Aorta (tissue), 5 donors: Measurements from ENCODE around the gene FBXO7. TPM values are rescaled to one million over a fixed set of nuclear protein-coding genes. Genes with fewer than 3 reads are reported as not detected.

Experiments
- ATAC-seq: fragments of 200-7000 bp; cut with Tn5 transposase; one replicate; pipeline ENCODE4 v1.9.1; 2022; ENCODE audit warnings: moderate library complexity; ENCODE audit not compliant: low FRiP score
- DNase-seq, 2 donors: peaks; one replicate each; pipeline ENCODE4 v3.0.0-alpha.2; 2020
- H3K27ac ChIP-seq, 2 donors: one replicate each; pipeline ENCODE4 v1.5.1; 2013; ENCODE audit warnings: low read length in 2 of 2, mild to moderate bottlenecking in 2 of 2, moderate library complexity in 2 of 2, control low read depth in 1 of 2, inconsistent platforms in 1 of 2, low read depth in 1 of 2
- H3K27me3 ChIP-seq, 2 donors: one replicate each; pipeline ENCODE4 v1.6.1; 2013; ENCODE audit warnings: control low read depth in 1 of 2, low read length in 1 of 2, mild to moderate bottlenecking in 1 of 2, moderate library complexity in 1 of 2; ENCODE audit not compliant: insufficient read depth in 2 of 2, control insufficient read depth in 1 of 2
- H3K36me3 ChIP-seq, 2 donors: one replicate each; pipeline ENCODE4 v1.6.1; 2013; ENCODE audit warnings: control low read depth in 1 of 2, low read length in 1 of 2, mild to moderate bottlenecking in 1 of 2; ENCODE audit not compliant: insufficient read depth in 2 of 2, control insufficient read depth in 1 of 2
- H3K4me1 ChIP-seq, 2 donors: one replicate each; pipeline ENCODE4 v1.6.1; 2013; ENCODE audit warnings: low read length in 2 of 2, control low read depth in 1 of 2, mild to moderate bottlenecking in 1 of 2, moderate library complexity in 1 of 2; ENCODE audit not compliant: insufficient read depth in 2 of 2, control insufficient read depth in 1 of 2
- H3K4me3 ChIP-seq, 2 donors: one replicate each; pipeline ENCODE4 v1.5.1; 2013; ENCODE audit warnings: low read length in 2 of 2, control low read depth in 1 of 2, mild to moderate bottlenecking in 1 of 2
- H3K9me3 ChIP-seq: one replicate; pipeline ENCODE4 v1.6.1; 2013; ENCODE audit warnings: mild to moderate bottlenecking, low read length; ENCODE audit not compliant: control insufficient read depth
- WGBS, 2 donors: extraction: QIAGEN DNeasy Blood & Tissue Kit; methylation state at CpG; one replicate each; pipeline ENCODE4 v1.1.7; 2013; 5-methylcytosine and 5-hydroxymethylcytosine counted together
- intact Hi-C, 2 donors: fragments of 100-400 bp; cut with DNase I; formaldehyde crosslinking; loops; one replicate each; pipeline versions ENCODE4 v1.14.2 to v1.15.0; 2022
- polyA plus RNA-seq, 2 donors: library from polyadenylated mRNA; stranded (reverse); fragments of 200-250 nt; gene quantifications; one replicate each; pipeline ENCODE4 v1.2.3, GENCODE V29; 2013
- total RNA-seq, 2 donors: library from RNA; stranded (reverse); fragmentation: NEBNext Ultra II Directional; extraction: Animal tissue kit (Norgen Biotek cat#: 25700); gene quantifications; one replicate each; pipeline ENCODE4 v1.2.1, GENCODE V29; 2021
- donor health status: healthy with polysubstance abuse.
- donor health status: Bipolar disorder and iron deficiency.
- donor health status: DM: no; HTN: no; CAD: no.
- donor health status: DM: no; HTN: no; CAD: no.
- donor health status: DM: yes; HTN: yes; CAD: no.

FBXO7 gene
- total and polyA plus RNA-seq, 4 donors: 64.4 to 76.6 (median 72.5) TPM

- intact Hi-C loops: loop anchor here in 1 of 2 donors (10.0 kb wide), 1 partner anchor 105 kb away; no protein-coding TSS in a partner anchor
- Histone ChIP-seq H3K27ac (no peak overlapping the region), H3K27me3 (no peaks in the 10 kb centered on the region), H3K4me1 (no peaks in the 10 kb centered on the region), H3K4me3 (no peak overlapping the region), H3K9me3 (peaks cover 3% of the 10 kb centered on the region), H3K36me3 (no peaks in the 10 kb centered on the region)
- DNase-seq (peak in 1 of 2 donors; percentile 51), ATAC-seq (no peak)
- WGBS, 2 donors: 45 to 55% methylated on average over 10 of the region's 10 CpGs
These were observed 65.2 kb downstream of the FBXO7 start for GRCh38 chr22:32539631-32540421.

GRCh38 chr22:32541481-32541880 lies 66.9 kb downstream of the FBXO7 start:
- ATAC-seq (no peak), DNase-seq (peak in 1 of 2 donors; percentile 51)
- Histone ChIP-seq H3K36me3 (no peaks in the 10 kb centered on the region), H3K9me3 (peaks cover 3% of the 10 kb centered on the region), H3K4me3 (no peak overlapping the region), H3K27me3 (no peaks in the 10 kb centered on the region), H3K27ac (no peak overlapping the region), H3K4me1 (no peaks in the 10 kb centered on the region)
- intact Hi-C loops: no loop called here
- 87 to 92% methylated on average over 13 of the region's 13 CpGs for WGBS, 2 donors

- Histone ChIP-seq H3K4me1 (no peaks in the 10 kb centered on the region), H3K27ac (no peak overlapping the region), H3K4me3 (no peak overlapping the region), H3K36me3 (no peaks in the 10 kb centered on the region), H3K9me3 (peaks cover 3% of the 10 kb centered on the region), H3K27me3 (no peaks in the 10 kb centered on the region)
- DNase-seq (no peak), ATAC-seq (peak; percentile 50)
- 56 to 65% methylated on average over 7 to 8 of the region's 8 CpGs for WGBS, 2 donors
- intact Hi-C loops: no loop called here
These were observed 67.6 kb downstream of the FBXO7 start for GRCh38 chr22:32542066-32542676.

- Histone ChIP-seq H3K4me3 (no peak overlapping the region), H3K36me3 (no peaks in the 10 kb centered on the region), H3K4me1 (no peaks in the 10 kb centered on the region), H3K27me3 (no peaks in the 10 kb centered on the region), H3K27ac (no peak overlapping the region), H3K9me3 (peaks cover 2% of the 10 kb centered on the region)
- peak in 1 of 2 donors; percentile 69 for DNase-seq
- ATAC-seq: peak; percentile 42
- 54 to 61% methylated on average over 17 of the region's 17 CpGs for WGBS, 2 donors
- intact Hi-C loops: no loop called here
These were observed 68.2 kb downstream of the FBXO7 start for GRCh38 chr22:32542677-32543357.

- no peak overlapping the region for H3K4me3 ChIP-seq
- H3K27ac ChIP-seq: no peak overlapping the region
- 88 to 89% methylated on average over 6 of the region's 6 CpGs for WGBS, 2 donors
- intact Hi-C loops: no loop called here
- H3K9me3 ChIP-seq: no peaks in the 10 kb centered on the region
- H3K36me3 ChIP-seq: no peaks in the 10 kb centered on the region
- H3K27me3 ChIP-seq: no peaks in the 10 kb centered on the region
- DNase-seq (peak in 1 of 2 donors; percentile 24), ATAC-seq (no peak)
- H3K4me1 ChIP-seq: no peaks in the 10 kb centered on the region
These were observed 70.4 kb downstream of the FBXO7 start for GRCh38 chr22:32544953-32545558.

- Histone ChIP-seq H3K27ac (no peak overlapping the region), H3K4me1 (no peaks in the 10 kb centered on the region), H3K4me3 (no peak overlapping the region), H3K9me3 (no peaks in the 10 kb centered on the region), H3K36me3 (no peaks in the 10 kb centered on the region), H3K27me3 (no peaks in the 10 kb centered on the region)
- intact Hi-C loops: no loop called here
- ATAC-seq (no peak), DNase-seq (peak in 1 of 2 donors; percentile 25)
- WGBS, 2 donors: 73 to 75% methylated on average over 4 of the region's 4 CpGs
These were observed 71.2 kb downstream of the FBXO7 start for GRCh38 chr22:32545801-32546200.

- H3K27me3 ChIP-seq: no peaks in the 10 kb centered on the region
- WGBS, 2 donors: 69 to 73% methylated on average over 4 of the region's 4 CpGs
- peak; percentile 45 for ATAC-seq
- H3K4me3 ChIP-seq: no peak overlapping the region
- no peak overlapping the region for H3K27ac ChIP-seq
- DNase-seq: peak in 1 of 2 donors; percentile 42
- no peaks in the 10 kb centered on the region for H3K36me3 ChIP-seq
- no peaks in the 10 kb centered on the region for H3K9me3 ChIP-seq
- no peaks in the 10 kb centered on the region for H3K4me1 ChIP-seq
- intact Hi-C loops: no loop called here
These were observed 71.9 kb downstream of the FBXO7 start for GRCh38 chr22:32546496-32546895.

- intact Hi-C loops: no loop called here
- DNase-seq: peak in 1 of 2 donors; percentile 39
- 79 to 89% methylated on average over 8 to 9 of the region's 9 CpGs for WGBS, 2 donors
These were observed 72.3 kb downstream of the FBXO7 start for GRCh38 chr22:32546935-32547334.

More at GRCh38 chr22:32546935-32547334, 72.3 kb downstream of the FBXO7 start:
- Histone ChIP-seq H3K27me3 (no peaks in the 10 kb centered on the region), H3K27ac (no peak overlapping the region), H3K4me1 (no peaks in the 10 kb centered on the region), H3K36me3 (no peaks in the 10 kb centered on the region), H3K4me3 (no peak overlapping the region), H3K9me3 (no peaks in the 10 kb centered on the region)
- ATAC-seq: no peak
